ENCODE measurements around the gene APOL5.

The APOL5 gene

DNA sequence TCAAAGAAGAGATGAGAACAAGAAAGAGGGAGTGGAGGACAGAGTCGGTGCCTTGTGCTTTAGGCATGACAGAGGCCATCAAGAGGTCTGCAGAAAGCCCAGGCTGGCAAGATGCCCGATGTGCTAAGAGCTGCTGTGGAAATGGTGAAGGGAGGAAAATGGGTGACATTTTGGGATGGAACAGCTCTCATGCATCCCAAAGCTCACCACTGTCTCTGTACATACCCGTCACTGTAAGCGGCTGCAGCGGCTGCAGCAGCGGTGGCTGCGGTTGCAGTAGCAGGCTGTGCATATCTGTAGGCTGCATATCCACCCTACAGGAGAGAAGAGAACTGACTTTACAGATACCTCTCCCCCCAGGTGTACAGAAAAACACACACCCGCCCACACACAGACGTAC is 28.6 kb downstream of the APOL5 start:
- DNase-seq = no peak

GRCh38 chr22:35746946-35747703 is 29.5 kb downstream of the APOL5 start:
- DNase-seq = no peak

DNA sequence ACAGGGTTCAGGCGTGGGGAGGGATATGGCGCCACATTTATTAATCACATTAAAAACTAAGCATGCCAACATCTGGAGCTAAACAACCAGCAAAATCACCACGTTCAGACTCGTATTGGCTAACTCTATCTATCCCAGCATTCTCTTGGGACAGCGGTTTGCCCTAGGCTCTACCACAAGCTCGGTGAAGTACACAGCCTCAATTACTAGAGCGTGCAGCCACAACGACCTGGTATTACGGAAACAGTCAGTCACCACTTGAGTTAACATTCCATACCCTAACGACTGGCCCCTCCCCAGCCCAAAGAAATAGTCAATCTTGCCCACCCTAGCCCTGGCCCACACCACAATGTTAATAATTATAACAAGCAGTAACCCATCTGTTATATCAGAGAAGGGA is 32.1 kb downstream of the APOL5 start:
- DNase-seq = no peak

DNA sequence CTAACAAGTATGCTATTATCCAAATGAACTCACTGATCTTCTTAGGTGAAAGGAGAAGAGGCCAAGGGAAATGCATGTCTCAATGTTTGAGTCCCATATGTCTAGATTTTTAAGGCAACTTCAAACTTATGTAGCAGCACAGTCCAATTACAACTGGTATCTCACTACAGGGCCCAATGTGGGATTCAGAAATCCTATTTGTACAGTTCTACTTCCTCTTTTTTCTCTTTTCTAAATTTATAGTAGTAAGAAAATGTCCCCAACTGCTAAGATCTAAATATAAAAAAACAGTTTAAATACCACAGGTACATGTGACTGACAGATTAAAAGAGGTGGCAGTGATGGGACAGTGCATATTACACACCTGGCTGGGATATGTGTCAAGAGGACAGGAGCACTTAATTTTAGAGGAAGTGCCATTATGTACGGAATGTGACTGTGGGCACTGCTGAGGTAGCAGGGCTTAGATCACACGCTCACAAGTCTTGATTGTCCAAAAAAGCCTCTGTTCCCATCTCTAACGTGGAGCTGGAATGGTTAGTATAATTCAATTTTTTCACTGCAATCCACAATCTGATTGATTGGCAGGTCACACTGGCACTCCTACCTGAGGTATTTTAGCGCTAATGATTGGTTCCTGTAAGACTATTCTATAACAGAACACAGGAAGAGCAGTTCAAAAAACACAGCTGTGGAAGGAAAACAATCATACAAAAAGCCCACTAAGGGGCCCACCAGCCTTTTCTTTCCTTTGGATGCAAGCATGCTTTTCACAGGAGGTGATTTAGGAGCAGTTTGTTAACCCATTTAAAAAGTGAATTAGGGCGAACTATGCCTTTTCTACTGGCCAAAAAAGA is 34.6 kb downstream of the APOL5 start:
- no peak for DNase-seq

- no peak for DNase-seq
Measured at GRCh38 chr22:35752863-35753189, 35.2 kb downstream of the APOL5 start.

DNA sequence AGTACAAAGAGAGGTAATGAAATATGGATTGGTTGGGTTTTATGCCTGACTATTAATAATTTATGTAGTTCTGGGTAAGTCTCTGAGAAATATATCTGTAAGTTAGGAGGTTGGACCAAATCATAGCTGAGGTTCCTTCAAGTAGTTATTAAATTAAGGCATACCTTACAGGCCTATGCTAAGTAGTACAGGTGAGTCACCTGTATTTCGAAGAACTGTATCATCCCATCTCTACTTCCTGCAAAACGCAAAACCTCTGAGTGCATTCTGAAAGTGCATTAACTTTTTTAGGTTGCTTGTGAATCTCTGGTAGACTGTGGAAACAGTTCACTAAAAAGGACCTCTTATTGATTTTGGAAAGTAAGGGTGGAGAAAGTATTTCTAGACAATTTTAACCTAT is 37.1 kb downstream of the APOL5 start:
- no peak for DNase-seq

- DNase-seq = no peak
Measured at GRCh38 chr22:35756722-35757121, 39.0 kb downstream of the APOL5 start.

GRCh38 chr22:35758394-35758793 is 40.7 kb downstream of the APOL5 start:
- DNase-seq = no peak

DNA sequence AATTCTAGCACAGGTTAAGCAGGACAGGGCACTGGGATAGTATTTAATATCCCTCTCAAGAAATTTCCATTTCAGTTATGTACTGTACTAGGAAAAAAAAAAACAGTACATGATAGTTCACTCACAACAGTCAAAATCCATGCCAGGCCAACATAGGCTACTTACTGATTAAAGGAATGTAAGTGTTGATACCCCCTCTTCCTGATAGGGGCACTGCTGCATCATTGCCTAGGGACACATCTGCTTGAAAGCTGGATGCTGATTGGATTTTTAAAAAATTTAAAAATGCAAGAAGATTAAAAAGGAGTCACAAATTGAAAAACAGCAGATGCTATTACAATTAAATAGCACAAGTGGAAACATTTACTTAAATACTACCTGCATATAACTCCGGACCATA is 43.4 kb downstream of the APOL5 start:
- no peak for DNase-seq

- no peak for DNase-seq
Measured at GRCh38 chr22:35766654-35767580, 49.2 kb downstream of the APOL5 start.

DNA sequence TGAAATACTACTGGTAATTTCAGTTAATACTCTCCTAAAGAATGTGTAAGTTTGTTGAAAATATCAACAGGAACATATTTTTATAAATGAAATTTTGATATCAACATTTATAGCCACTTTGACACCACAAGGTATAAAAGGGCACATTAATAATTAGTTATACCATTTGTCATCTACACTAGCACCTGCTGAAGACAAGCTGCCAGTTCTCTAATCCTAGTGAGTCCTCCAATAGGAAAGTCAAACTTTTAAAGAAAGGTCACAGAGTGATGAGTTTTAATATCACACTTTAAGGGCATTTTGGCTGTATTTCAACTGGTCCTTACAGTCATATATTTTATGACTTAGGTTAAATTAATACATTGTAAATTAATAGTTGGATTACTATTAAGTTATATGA is 52.3 kb downstream of the APOL5 start:
- no peak for DNase-seq

DNA sequence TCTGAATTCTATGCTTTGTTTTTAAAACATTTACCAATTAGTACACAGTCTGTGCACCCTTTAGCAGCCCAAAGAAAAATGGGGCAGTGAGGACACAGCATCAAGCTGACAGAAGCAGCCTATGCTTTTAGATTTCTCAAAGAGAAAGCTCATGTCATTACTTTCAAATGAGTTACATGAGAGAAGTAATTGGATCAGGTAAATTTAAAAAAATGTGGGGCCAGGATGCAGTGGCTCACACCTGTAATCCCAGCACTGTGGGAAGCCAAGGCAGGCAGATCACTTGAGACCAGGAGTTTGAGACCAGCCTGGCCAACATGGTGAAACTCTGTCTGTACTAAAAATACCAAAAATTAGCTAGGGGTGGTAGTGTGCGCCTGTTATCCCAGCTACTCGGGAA is 57.7 kb downstream of the APOL5 start:
- no peak for DNase-seq

GRCh38 chr22:35777335-35777975 is 59.8 kb downstream of the APOL5 start:
- no peak for DNase-seq

Data from activated CD4-positive, alpha-beta T cell treated with anti-CD3 and anti-CD28 coated beads for 48 hours (primary cell).